Frontal cortex (tissue), 4 donors: ENCODE measurements around the gene FAM107A. TPM values are rescaled to one million over a fixed set of nuclear protein-coding genes. Genes with fewer than 3 reads are reported as not detected.

Experiments used
- DNase-seq, 2 donors: peaks; one replicate each; pipeline ENCODE4 v3.0.0; 2012; ENCODE audit warnings: low spot score in 2 of 2
- FAIRE-seq: peaks from 2 replicates; lab custom pipeline; 2012; peaks lifted over from hg19 to GRCh38; lab: Jason Lieb, UNC
- total RNA-seq: library from RNA; depleted of rRNA; stranded (reverse); fragments of >200 nt; gene quantifications from one replicate; pipeline ENCODE4 v1.2.3, GENCODE V29; 2014
- donor health status: control.
- donor health status: control.
- donor health status: control.

Gene FAM107A, protein sequence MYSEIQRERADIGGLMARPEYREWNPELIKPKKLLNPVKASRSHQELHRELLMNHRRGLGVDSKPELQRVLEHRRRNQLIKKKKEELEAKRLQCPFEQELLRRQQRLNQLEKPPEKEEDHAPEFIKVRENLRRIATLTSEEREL
- 15.5 TPM for total RNA-seq

DNA sequence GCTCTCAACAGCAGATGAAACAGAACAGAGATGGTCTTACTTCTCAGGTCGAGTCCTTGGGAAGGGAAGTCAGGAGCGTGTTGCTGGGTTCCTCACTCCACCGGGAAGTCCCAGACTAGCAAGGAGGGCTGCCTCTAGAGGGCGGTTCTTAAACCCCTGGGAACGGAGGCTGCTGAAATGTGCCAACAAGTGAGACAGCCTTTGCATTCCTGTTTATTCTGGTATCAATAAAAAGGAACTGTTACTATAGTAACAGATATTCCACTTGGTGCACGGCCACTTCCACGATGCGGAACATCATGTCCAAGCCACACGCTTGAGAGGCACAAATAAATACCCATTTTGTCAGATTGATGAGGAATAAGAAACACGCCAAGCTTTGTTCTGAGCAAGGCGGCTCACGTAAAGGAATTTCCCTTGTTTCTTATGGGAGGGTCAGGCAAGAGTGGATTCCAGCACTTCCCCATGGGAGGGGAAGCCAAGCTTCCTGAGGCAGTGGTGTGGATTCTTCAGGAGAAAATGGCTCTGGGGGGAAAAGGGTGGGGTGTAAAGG is at the start of gene FAM107A:
Gene FAM107A (minus strand): TSS at position 123 of the 553 bp plus-strand sequence. CDS start 7,531 bp downstream, outside the sequence.
- no peak for DNase-seq
- FAIRE-seq, result no peak

DNA sequence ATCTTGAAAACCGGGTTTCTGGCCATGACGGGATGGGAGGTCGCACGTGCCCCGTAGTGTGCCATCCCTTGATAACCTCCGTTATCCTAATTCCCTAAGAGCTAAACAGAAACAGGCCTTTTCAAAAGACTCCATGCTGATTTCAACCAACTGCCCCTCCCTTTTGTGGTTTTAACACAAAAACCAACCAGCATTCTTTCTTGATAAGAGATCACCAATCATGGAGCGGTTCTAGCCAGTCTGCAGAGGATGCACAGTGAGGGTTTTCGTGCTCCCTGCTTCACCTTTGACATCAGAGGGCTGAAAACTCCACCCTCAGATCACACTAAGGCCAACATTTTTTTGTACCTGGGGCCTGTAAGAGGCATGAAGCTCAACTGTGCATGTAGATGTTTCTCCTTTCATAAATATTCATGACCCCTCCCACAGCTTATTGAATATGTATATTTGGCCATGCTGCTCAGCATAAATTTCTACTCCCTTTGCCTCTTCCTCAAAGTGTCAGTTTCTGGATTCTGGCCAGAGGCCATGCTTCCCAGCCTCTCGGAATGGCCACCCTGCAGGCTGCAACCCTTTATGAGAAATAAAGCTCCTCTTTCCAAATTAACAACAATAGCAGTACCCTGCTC is 48.1 kb upstream of the FAM107A start:
- DNase-seq (no peak), FAIRE-seq (no peak)

GRCh38 chr3:58624550-58624949 is 47.4 kb upstream of the FAM107A start:
- FAIRE-seq (no peak), DNase-seq (no peak)

GRCh38 chr3:58623961-58624360 is 46.8 kb upstream of the FAM107A start:
- FAIRE-seq, result no peak
- DNase-seq, result no peak

- FAIRE-seq (no peak), DNase-seq (no peak)
Observed at GRCh38 chr3:58623478-58623877, 46.3 kb upstream of the FAM107A start.

GRCh38 chr3:58622892-58623291 is 45.7 kb upstream of the FAM107A start:
- DNase-seq, result no peak
- FAIRE-seq, result no peak

DNA sequence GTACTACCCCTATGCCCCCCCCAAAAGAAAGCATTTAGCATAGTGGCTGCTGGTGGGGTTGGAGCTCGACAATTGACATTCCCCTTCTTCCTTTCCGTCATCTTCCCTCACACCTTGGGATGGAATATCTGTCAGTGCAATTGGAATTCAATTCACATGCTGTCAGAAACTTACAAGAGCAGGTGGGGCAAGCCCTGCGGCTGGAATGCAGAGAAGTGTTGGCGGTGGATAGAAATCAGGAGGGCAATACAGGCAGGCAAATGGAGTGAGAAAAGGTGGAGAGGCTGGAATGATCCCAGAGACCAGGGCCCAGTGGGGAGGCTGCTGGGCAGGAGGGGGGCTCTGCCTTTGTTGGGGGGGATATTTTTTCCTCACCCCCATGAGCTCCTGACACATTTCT is 45.2 kb upstream of the FAM107A start:
- FAIRE-seq (no peak), DNase-seq (no peak)

GRCh38 chr3:58621086-58621830 is 44.1 kb upstream of the FAM107A start:
- DNase-seq (no peak), FAIRE-seq (no peak)

DNA sequence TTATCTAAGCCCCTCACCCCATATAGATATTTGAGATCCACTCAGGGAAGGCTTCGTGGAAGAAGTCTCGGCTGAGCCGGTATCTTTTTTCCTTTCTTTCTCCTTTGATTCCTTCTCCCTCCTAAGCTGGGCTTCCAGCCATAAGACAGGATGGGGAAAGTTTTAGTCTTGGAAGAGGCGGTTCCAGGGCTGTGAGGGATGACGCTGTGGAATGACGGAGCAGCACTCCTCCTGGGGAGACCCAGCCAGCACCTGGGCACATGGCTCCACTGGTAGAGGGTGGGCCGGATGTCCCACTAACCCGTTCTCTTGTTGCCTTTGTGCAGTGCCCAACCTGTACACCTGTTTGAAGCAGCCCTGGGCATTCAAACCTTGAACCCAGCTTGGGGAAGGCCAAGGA is 43.2 kb upstream of the FAM107A start:
- FAIRE-seq (no peak), DNase-seq (no peak)

- FAIRE-seq (no peak), DNase-seq (no peak)
Observed at GRCh38 chr3:58617338-58617761, 40.2 kb upstream of the FAM107A start.

GRCh38 chr3:58613236-58614132 is 36.3 kb upstream of the FAM107A start:
- FAIRE-seq, result no peak
- no peak for DNase-seq

DNA sequence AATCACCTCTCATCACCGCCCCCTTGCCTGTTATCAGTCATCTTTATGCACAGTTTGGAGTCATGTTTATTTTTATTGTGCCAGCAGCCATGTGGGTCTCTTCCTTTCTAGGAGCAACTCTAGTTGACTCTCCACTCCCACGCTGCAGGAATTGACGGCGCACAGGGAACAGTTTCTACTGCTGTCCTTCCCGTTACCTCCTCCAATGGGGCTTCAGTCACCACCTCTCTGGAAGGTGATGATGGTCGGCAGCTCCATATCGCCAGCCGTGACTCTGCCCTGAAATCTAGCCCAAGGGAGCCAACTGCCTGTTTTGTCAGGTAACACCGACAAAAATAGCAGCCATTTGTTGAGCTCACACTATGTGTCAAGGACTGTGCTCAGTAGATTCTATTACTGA is 35.6 kb upstream of the FAM107A start:
- DNase-seq, result no peak
- no peak for FAIRE-seq

DNA sequence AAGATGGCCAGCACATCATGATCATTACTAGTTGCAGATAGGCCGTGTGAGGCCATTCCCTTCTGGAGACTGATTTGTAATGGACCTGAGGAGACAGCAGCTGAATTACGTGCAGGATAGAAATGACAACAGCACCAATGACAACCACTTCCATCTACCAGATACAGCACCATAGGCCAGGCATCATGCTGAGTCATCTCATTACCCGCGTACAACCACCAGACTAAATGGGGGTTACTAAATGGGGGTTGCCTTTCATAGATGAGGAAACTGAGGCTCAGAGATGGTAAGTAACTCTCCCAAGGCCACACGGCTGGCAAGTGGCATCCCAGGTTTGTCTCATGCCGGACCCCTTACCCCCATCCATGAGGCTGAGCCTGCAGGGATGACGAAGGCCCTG is 32.8 kb upstream of the FAM107A start:
- DNase-seq (no peak), FAIRE-seq (no peak)

- DNase-seq (no peak), FAIRE-seq (no peak)
Observed at GRCh38 chr3:58608648-58609047, 31.5 kb upstream of the FAM107A start.

- FAIRE-seq (no peak), DNase-seq (no peak)
Observed at GRCh38 chr3:58607816-58608215, 30.6 kb upstream of the FAM107A start.

DNA sequence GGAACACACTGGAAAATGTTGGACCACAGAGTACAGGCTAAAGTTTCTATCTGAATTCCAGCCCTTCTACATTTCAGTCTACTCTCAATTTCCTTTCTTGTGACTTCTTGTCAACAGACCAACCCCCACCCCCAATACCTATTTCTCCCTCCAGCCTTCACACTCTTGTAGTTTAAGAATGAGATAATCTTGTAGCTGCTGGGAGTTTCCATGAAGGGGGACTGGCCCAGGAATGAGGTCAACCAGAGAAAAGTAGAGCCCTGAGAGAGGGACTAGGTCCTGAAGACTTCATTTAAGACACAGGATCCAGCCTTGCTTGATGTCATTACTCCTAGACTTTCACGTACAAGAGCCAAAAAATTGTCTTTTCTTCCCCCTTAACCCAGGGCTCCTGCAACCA is 29.5 kb upstream of the FAM107A start:
- FAIRE-seq (no peak), DNase-seq (no peak)

DNA sequence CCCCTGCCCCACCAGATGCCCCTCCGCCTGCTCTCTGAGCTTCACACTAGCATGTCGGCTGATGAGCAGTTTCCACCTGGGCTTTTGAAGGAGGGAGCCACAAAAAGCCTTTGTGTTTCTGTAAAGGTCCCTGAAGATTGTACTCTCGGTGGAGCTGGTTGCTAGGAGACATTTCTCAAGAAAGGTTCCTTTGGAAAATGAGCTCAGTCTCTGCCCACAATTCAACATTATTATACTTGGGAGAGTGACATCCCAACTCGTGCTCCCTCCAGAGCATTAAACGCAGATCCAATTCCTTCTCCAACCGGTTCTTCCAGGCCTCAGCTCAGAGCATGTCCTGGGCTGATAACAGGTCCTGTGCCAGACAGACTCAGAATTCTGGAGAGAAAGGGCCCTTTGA is 26.8 kb upstream of the FAM107A start:
- FAIRE-seq, result no peak

GRCh38 chr3:58603606-58604005 is 26.4 kb upstream of the FAM107A start:
- FAIRE-seq, result no peak
- DNase-seq, result no peak

More for the DNA sequence above, 26.8 kb upstream of the FAM107A start:
- no peak for DNase-seq

DNA sequence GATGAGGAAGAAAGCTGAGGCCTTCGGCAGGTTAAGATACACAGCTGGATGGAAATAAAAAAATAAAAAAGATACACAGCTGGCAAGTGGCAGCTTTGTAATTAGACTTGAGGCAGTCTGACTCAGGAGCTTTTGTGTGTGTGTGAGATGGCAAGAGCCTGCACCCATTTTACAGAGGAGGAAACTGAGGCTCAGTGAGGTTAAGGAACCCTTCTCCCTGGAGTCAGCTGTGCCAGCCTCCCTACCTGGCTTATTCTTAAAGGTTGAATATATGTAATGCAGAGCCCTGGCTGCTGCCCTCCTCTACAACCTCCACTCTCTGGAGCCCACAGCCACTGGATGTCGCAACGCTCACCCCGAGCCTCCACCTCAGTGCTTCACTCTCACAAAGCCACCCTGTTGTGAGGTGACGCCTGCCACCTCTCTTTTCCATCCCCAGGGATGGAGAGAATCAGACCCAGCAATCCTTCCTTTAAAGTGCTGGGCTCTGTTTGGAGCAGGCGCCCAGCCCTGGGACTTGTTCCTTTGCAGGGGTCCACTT is 20.6 kb upstream of the FAM107A start:
- no peak for DNase-seq
- FAIRE-seq, result no peak
